ENCODE results near the gene IGFLR1.
"Not testable (repeated sequence)": the region's sequence is repeated elsewhere in the genome, so short reads cannot be mapped to it uniquely, and the experiment has no call there.

IGFLR1 gene

GRCh38 chr19:35704218-35704617 is 38.0 kb downstream of the IGFLR1 start, which contains the start of gene ZBTB32:
TSS of gene ZBTB32 (plus strand) at chr19:35704558. CDS start at chr19:35714627, 10,069 bp downstream.
- no peak for DNase-seq

- DNase-seq, result no peak
Observed at GRCh38 chr19:35703343-35703742, 38.9 kb downstream of the IGFLR1 start.

- peak; percentile 97 for DNase-seq
Observed at GRCh38 chr19:35702223-35703012, 39.8 kb downstream of the IGFLR1 start.

- DNase-seq, result no peak
Observed at GRCh38 chr19:35696835-35697234, 45.4 kb downstream of the IGFLR1 start.

GRCh38 chr19:35695895-35696422 is 46.3 kb downstream of the IGFLR1 start:
- no peak for DNase-seq

GRCh38 chr19:35693835-35694599 is 48.2 kb downstream of the IGFLR1 start:
- peak; percentile 95 for DNase-seq

- DNase-seq, result no peak
Observed at GRCh38 chr19:35693422-35693821, 48.8 kb downstream of the IGFLR1 start.

GRCh38 chr19:35692010-35692409 is 50.2 kb downstream of the IGFLR1 start:
- DNase-seq, result no peak

- DNase-seq, result not testable (repeated sequence)
Observed at GRCh38 chr19:35691106-35691505, 51.1 kb downstream of the IGFLR1 start.

GRCh38 chr19:35689836-35690235 is 52.4 kb downstream of the IGFLR1 start:
- no peak for DNase-seq

Measured in activated effector memory CD4-positive, alpha-beta T cell treated with anti-CD3 and anti-CD28 coated beads, Interleukin-2, amount 50 U/mL, for 16 hours (primary cell).